Neural progenitor cell (in vitro differentiated cells): Measurements from ENCODE around the gene CENATAC. TPM values are rescaled to one million over a fixed set of nuclear protein-coding genes. Genes with fewer than 3 reads are reported as not detected.
"Not testable (repeated sequence)": the region's sequence is repeated elsewhere in the genome, so short reads cannot be mapped to it uniquely, and the experiment has no call there.

Experiments
- DNase-seq: peaks from one replicate; pipeline ENCODE4 v3.0.0-alpha.2; 2016; ENCODE audit warnings: low spot score
- H2AFZ ChIP-seq: fragments of 200-600 bp; sonication (generic); replicated peaks from 2 replicates; pipeline ENCODE4 v1.6.1; 2016; ENCODE audit warnings: antibody characterized with exemption
- H3F3A ChIP-seq: fragments of 200-600 bp; sonication (generic); 2 replicates; pipeline ENCODE4 v1.6.1; 2016; ENCODE audit warnings: antibody characterized with exemption, low read depth
- H3K27ac ChIP-seq: fragments of 200-600 bp; sonication (generic); 2 replicates; pipeline ENCODE4 v1.5.1; 2016; ENCODE audit warnings: mild to moderate bottlenecking
- H3K27me3 ChIP-seq: fragments of 200-600 bp; sonication (generic); 2 replicates; pipeline ENCODE4 v1.6.1; 2016; ENCODE audit warnings: mild to moderate bottlenecking, moderate library complexity
- H3K36me3 ChIP-seq: fragments of 200-600 bp; sonication (generic); 2 replicates; pipeline ENCODE4 v1.5.1; 2016
- H3K4me1 ChIP-seq: fragments of 200-600 bp; sonication (generic); 2 replicates; pipeline ENCODE4 v1.6.1; 2016; ENCODE audit warnings: mixed run types
- H3K4me2 ChIP-seq: fragments of 200-600 bp; sonication (generic); 2 replicates; pipeline ENCODE4 v1.6.1; 2016
- H3K4me3 ChIP-seq: fragments of 200-600 bp; sonication (generic); 2 replicates; pipeline ENCODE4 v1.5.1; 2016
- H3K79me2 ChIP-seq: fragments of 200-600 bp; sonication (generic); 2 replicates; pipeline ENCODE4 v1.6.1; 2016; ENCODE audit warnings: low read depth
- H3K9ac ChIP-seq: fragments of 200-600 bp; sonication (generic); 2 replicates; pipeline ENCODE4 v1.6.1; 2016
- H3K9me3 ChIP-seq: fragments of 200-600 bp; sonication (generic); 2 replicates; pipeline ENCODE4 v1.5.1; 2016; ENCODE audit warnings: low read depth
- H4K20me1 ChIP-seq: fragments of 200-600 bp; sonication (generic); 2 replicates; pipeline ENCODE4 v1.6.1; 2016; ENCODE audit warnings: low read depth
- H3K27ac Mint-ChIP-seq: 3 replicates; pipeline ENCODE4 v1.8.0; 2021; ENCODE audit warnings: mixed read lengths
- H3K27me3 Mint-ChIP-seq: 2 replicates; pipeline ENCODE4 v1.8.0; 2022; ENCODE audit warnings: low read depth, mild to moderate bottlenecking, inconsistent platforms, moderate library complexity, mixed read lengths; ENCODE audit not compliant: insufficient read depth
- H3K36me3 Mint-ChIP-seq: 3 replicates; pipeline ENCODE4 v1.8.0; 2021; ENCODE audit warnings: mixed read lengths
- H3K4me1 Mint-ChIP-seq: 3 replicates; pipeline ENCODE4 v1.8.0; 2021; ENCODE audit warnings: mixed read lengths
- H3K4me3 Mint-ChIP-seq: 3 replicates; pipeline ENCODE4 v1.8.0; 2021; ENCODE audit warnings: mild to moderate bottlenecking, moderate library complexity, mixed read lengths
- H3K9me3 Mint-ChIP-seq: 3 replicates; pipeline ENCODE4 v1.8.0; 2020; ENCODE audit warnings: mixed read lengths
- EZH2 ChIP-seq: fragments of 200-600 bp; sonication (generic); IDR thresholded peaks from 2 replicates; pipeline ENCODE4 v1.6.1; 2017; ENCODE audit warnings: antibody characterized with exemption, mild to moderate bottlenecking, moderate library complexity
- EZH2phosphoT487 ChIP-seq: fragments of 200-600 bp; sonication (generic); IDR thresholded peaks from 2 replicates; pipeline ENCODE4 v1.6.1; 2017; ENCODE audit warnings: antibody characterized with exemption
- total RNA-seq: library from RNA; depleted of rRNA; stranded (reverse); fragments of >200 nt; gene quantifications from 2 replicates; pipeline ENCODE4 v1.2.3, GENCODE V29; 2015; ENCODE audit warnings: low replicate concordance
- TF ChIP-seq, protein P1 (sequence below): fragments of 200-600 bp; sonication (generic); IDR thresholded peaks from 2 replicates; pipeline ENCODE4 v1.5.1; 2017; ENCODE audit warnings: antibody characterized with exemption, mild to moderate bottlenecking

The CENATAC gene, protein sequence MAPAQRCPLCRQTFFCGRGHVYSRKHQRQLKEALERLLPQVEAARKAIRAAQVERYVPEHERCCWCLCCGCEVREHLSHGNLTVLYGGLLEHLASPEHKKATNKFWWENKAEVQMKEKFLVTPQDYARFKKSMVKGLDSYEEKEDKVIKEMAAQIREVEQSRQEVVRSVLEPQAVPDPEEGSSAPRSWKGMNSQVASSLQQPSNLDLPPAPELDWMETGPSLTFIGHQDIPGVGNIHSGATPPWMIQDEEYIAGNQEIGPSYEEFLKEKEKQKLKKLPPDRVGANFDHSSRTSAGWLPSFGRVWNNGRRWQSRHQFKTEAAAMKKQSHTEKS
- total RNA-seq = 42.9 and 46.4 TPM in 2 replicates

- Histone ChIP-seq H3K27ac (no peak within 1 kb of the TSS), H3K4me1 (peaks cover 14% of the 10 kb centered on the region), H2AFZ (peak within 1 kb of the TSS; percentile 85), H3K27me3 (no peaks in the 10 kb centered on the region), H3K36me3 (peaks cover 12% of the 10 kb centered on the region), H3K4me2 (peak within 1 kb of the TSS; percentile 86), H3K79me2 (peaks cover 60% of the 10 kb centered on the region), H4K20me1 (no peaks in the 10 kb centered on the region), H3F3A (peaks cover 16% of the 10 kb centered on the region), H3K4me3 (peak within 1 kb of the TSS; percentile 91), H3K9ac (peak within 1 kb of the TSS; percentile 65), H3K9me3 (no peaks in the 10 kb centered on the region)
- DNase-seq = peak; percentile 99
- H3K4me3 Mint-ChIP-seq = peak within 1 kb of the TSS; percentile 99
- TF ChIP-seq, protein P1, sequence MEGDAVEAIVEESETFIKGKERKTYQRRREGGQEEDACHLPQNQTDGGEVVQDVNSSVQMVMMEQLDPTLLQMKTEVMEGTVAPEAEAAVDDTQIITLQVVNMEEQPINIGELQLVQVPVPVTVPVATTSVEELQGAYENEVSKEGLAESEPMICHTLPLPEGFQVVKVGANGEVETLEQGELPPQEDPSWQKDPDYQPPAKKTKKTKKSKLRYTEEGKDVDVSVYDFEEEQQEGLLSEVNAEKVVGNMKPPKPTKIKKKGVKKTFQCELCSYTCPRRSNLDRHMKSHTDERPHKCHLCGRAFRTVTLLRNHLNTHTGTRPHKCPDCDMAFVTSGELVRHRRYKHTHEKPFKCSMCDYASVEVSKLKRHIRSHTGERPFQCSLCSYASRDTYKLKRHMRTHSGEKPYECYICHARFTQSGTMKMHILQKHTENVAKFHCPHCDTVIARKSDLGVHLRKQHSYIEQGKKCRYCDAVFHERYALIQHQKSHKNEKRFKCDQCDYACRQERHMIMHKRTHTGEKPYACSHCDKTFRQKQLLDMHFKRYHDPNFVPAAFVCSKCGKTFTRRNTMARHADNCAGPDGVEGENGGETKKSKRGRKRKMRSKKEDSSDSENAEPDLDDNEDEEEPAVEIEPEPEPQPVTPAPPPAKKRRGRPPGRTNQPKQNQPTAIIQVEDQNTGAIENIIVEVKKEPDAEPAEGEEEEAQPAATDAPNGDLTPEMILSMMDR = peak; percentile 6
- TF ChIP-seq EZH2phosphoT487 (no peak), EZH2 (no peak)
- H3K9me3 Mint-ChIP-seq = no peaks in the 10 kb centered on the region
- peak within 1 kb of the TSS; percentile 62 for H3K27ac Mint-ChIP-seq
- H3K36me3 Mint-ChIP-seq = peaks cover 19% of the 10 kb centered on the region
- peaks cover 25% of the 10 kb centered on the region for H3K4me1 Mint-ChIP-seq
- H3K27me3 Mint-ChIP-seq = no peaks in the 10 kb centered on the region
These were observed at the start of gene CENATAC for GRCh38 chr11:118997627-118998387. Gene CENATAC (plus strand): TSS chr11:118998138. CDS start chr11:118998198, 60 bp downstream.

DNA sequence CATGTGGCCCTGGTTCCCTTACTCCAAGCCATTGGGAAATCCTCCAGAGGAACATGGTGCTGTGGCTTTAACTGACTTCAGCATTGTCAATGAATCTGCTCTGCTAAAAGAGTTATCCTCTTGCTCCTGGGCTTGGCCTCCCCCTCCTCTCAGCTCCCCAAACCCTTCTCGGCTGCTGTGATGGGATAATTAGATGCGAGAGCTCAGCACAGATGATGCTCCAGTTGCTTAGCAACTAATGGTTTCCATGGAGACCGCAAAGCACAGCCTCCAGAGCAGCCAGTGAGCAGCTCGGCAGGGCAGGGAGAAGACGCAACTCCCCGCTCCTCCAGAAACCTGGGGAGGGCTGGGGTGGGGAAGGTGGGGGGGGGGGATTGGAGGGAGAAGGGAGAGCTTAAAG is 44.7 kb upstream of the CENATAC start:
- Mint-ChIP-seq H3K4me3 (peak overlapping the region; percentile 18), H3K27me3 (peaks cover 8% of the 10 kb centered on the region), H3K9me3 (no peaks in the 10 kb centered on the region), H3K36me3 (no peaks in the 10 kb centered on the region), H3K4me1 (peaks cover 29% of the 10 kb centered on the region), H3K27ac (peak overlapping the region; percentile 85)
- Histone ChIP-seq H3K27me3 (peaks cover 5% of the 10 kb centered on the region), H3K4me2 (no peak overlapping the region), H3K4me1 (no peaks in the 10 kb centered on the region), H3K79me2 (no peaks in the 10 kb centered on the region), H3K36me3 (no peaks in the 10 kb centered on the region), H3K9me3 (no peaks in the 10 kb centered on the region), H3K4me3 (no peak overlapping the region), H4K20me1 (no peaks in the 10 kb centered on the region), H3K9ac (no peak overlapping the region), H3F3A (peaks cover 8% of the 10 kb centered on the region), H2AFZ (no peak overlapping the region), H3K27ac (no peak overlapping the region)
- peak; percentile 94 for DNase-seq
- TF ChIP-seq, protein P1 = no peak
- TF ChIP-seq EZH2phosphoT487 = no peak
- TF ChIP-seq EZH2 = no peak

DNA sequence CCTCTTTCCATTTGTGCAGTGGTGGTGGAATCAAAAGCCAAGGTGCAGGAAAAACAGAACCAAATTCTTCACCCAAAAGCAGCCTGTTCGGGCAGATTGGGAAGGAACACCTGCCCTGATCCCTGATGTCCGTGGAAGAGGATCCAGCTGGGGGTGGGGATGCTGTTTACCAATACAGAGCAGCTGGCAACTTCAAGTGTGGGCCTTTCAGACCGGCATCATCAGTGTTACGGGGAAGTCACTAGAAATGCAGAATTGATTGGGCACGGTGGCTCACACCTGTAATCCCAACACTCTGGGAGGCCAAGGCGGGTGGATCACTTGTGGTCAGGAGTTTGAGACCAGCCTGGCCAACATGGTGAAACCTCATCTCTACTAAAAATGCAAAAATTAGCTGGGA is 44.0 kb upstream of the CENATAC start:
- not testable (repeated sequence) for H3K9me3 Mint-ChIP-seq, H3K9ac ChIP-seq, H3K36me3 Mint-ChIP-seq, DNase-seq, H2AFZ ChIP-seq, H3K27me3 Mint-ChIP-seq, H3K27ac Mint-ChIP-seq, H3K9me3 ChIP-seq, H3K36me3 ChIP-seq, H3K79me2 ChIP-seq, H3K4me2 ChIP-seq, H3K4me3 Mint-ChIP-seq, H4K20me1 ChIP-seq, H3K4me1 ChIP-seq, H3K27ac ChIP-seq, H3K4me3 ChIP-seq, H3F3A ChIP-seq, H3K27me3 ChIP-seq
- H3K4me1 Mint-ChIP-seq = peaks cover 29% of the 10 kb centered on the region
